ENCODE measurements around the gene TACC3. TPM values are rescaled to one million over a fixed set of nuclear protein-coding genes. Genes with fewer than 3 reads are reported as not detected.

The TACC3 gene
- 100 to 1,000 TPM; 234 to 235 TPM for total RNA-seq

- Mint-ChIP-seq H3K4me1 (peaks cover 36% of the 10 kb centered on the region), H3K27me3 (no peaks in the 10 kb centered on the region), H3K36me3 (peaks cover 31% of the 10 kb centered on the region)
These were observed at the start of gene TACC3, which contains the start of gene TMEM129 for GRCh38 chr4:1721003-1721665. Gene TACC3 (plus strand): TSS chr4:1721521. CDS start chr4:1723422, 1,901 bp downstream. Gene TMEM129 (minus strand): TSS chr4:1721323. CDS start chr4:1720837, 486 bp downstream.

GRCh38 chr4:1673671-1674070 is 47.6 kb upstream of the TACC3 start:
- POLR2A ChIA-PET: no interaction called here
- Mint-ChIP-seq H3K27ac (no peak overlapping the region), H3K27me3 (peaks cover 3% of the 10 kb centered on the region)

More at GRCh38 chr4:1721003-1721665, at the start of gene TACC3, which contains the start of gene TMEM129:
- Mint-ChIP-seq H3K9me3 (no peaks in the 10 kb centered on the region), H3K27ac (peak within 1 kb of the TSS; percentile 98), H3K4me3 (peak within 1 kb of the TSS; percentile 99)
- DNase-seq (peak; percentile 92), ATAC-seq (ENCODE audit: low read depth) (peak; percentile 86)
- POLR2A ChIA-PET: interaction anchor here (0.5 to 7.0 kb wide), 15 partner anchors 10 to 747 kb away, joined by 3 to 148 read pairs (median 4); partner anchors contain the start of genes LETM1, NSD2 and SLBP

DNA sequence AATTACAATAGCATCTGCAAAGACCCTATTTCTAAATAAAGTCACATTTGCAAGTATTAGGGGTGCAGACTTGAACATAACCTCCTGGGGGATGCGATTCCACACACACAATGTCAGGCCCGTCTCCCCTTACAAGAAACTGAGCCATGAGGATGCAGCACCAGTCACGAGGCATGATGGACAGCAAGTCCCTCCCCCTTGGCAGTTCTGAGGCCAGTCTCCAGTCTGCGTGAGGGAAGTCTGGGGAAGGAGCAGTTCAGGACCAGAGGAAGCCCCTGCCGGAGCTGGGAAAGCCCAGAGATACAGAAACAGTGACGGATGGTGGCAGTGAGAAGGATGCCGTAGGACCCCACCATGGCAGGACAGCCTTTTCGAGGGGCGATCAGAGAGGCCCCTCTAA is 46.6 kb upstream of the TACC3 start:
- peaks cover 4% of the 10 kb centered on the region for H3K27me3 Mint-ChIP-seq
- no peak overlapping the region for H3K27ac Mint-ChIP-seq
- POLR2A ChIA-PET: no interaction called here
- ATAC-seq (ENCODE audit: low read depth) (no peak), DNase-seq (no peak)
- no peaks in the 10 kb centered on the region for H3K36me3 Mint-ChIP-seq
- H3K4me3 Mint-ChIP-seq: no peak overlapping the region
- peaks cover 6% of the 10 kb centered on the region for H3K4me1 Mint-ChIP-seq
- no peaks in the 10 kb centered on the region for H3K9me3 Mint-ChIP-seq

More at GRCh38 chr4:1673671-1674070, 47.6 kb upstream of the TACC3 start:
- no peaks in the 10 kb centered on the region for H3K9me3 Mint-ChIP-seq
- no peak for DNase-seq
- H3K4me3 Mint-ChIP-seq: no peak overlapping the region
- H3K36me3 Mint-ChIP-seq: no peaks in the 10 kb centered on the region
- H3K4me1 Mint-ChIP-seq: peaks cover 6% of the 10 kb centered on the region
- no peak for ATAC-seq (ENCODE audit: low read depth)

DNA sequence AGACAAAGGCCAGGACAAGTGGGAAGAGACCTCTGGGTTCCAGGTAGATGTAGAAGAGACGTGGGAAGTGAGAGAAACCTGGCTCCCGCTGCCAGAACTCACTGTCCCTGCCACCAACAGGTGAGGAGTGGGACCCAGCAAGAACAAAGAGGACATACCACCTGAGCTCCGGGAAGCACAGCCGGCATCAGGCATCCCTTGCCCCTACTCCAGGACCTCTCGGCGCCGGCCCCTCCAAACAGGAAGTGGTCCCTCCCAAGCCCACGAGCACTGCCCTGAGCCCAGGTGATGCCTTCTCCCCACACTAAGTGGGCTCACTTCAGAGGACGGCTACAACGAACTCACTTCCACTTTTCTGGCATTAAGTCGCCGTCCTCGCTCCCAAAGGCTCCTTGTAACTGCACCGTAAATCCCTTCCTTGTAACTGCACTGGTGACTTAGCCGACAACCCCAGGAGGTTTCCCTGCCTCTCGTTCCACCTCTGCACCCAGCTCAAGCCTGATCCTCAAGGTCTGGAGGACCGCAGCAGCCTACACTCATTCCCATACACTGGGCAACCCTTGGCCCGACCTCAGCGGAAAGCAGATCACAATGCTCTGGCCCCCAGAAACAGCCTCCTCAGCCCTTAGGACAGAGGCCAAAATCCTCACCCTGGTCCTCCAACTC is 46.1 kb upstream of the TACC3 start:
- H3K4me1 Mint-ChIP-seq: peaks cover 6% of the 10 kb centered on the region
- H3K9me3 Mint-ChIP-seq: no peaks in the 10 kb centered on the region
- POLR2A ChIA-PET: no interaction called here
- DNase-seq (no peak), ATAC-seq (ENCODE audit: low read depth) (no peak)
- peaks cover 4% of the 10 kb centered on the region for H3K27me3 Mint-ChIP-seq
- H3K4me3 Mint-ChIP-seq: no peak overlapping the region
- H3K27ac Mint-ChIP-seq: no peak overlapping the region
- no peaks in the 10 kb centered on the region for H3K36me3 Mint-ChIP-seq

GRCh38 chr4:1675802-1676137 is 45.6 kb upstream of the TACC3 start:
- ATAC-seq (ENCODE audit: low read depth) (no peak), DNase-seq (no peak)
- Mint-ChIP-seq H3K27ac (no peak overlapping the region), H3K27me3 (peaks cover 4% of the 10 kb centered on the region), H3K36me3 (no peaks in the 10 kb centered on the region), H3K4me1 (peaks cover 6% of the 10 kb centered on the region), H3K4me3 (no peak overlapping the region), H3K9me3 (no peaks in the 10 kb centered on the region)
- POLR2A ChIA-PET: no interaction called here

- no peak for ATAC-seq (ENCODE audit: low read depth)
- Mint-ChIP-seq H3K4me1 (peaks cover 4% of the 10 kb centered on the region), H3K27me3 (peaks cover 4% of the 10 kb centered on the region), H3K9me3 (no peaks in the 10 kb centered on the region), H3K36me3 (no peaks in the 10 kb centered on the region), H3K27ac (no peak overlapping the region), H3K4me3 (no peak overlapping the region)
- DNase-seq: no peak
- POLR2A ChIA-PET: no interaction called here
These were observed 44.5 kb upstream of the TACC3 start for GRCh38 chr4:1676605-1677525.

- no peak for ATAC-seq (ENCODE audit: low read depth)
- Mint-ChIP-seq H3K4me3 (no peak overlapping the region), H3K36me3 (no peaks in the 10 kb centered on the region), H3K27me3 (peaks cover 11% of the 10 kb centered on the region), H3K27ac (no peak overlapping the region), H3K9me3 (no peaks in the 10 kb centered on the region), H3K4me1 (peaks cover 4% of the 10 kb centered on the region)
- DNase-seq: no peak
- POLR2A ChIA-PET: interaction anchor here (0.6 kb wide), 1 partner anchor 375 kb away, joined by 3 read pairs; no protein-coding TSS in a partner anchor
These were observed 43.1 kb upstream of the TACC3 start for GRCh38 chr4:1678244-1678643.

DNA sequence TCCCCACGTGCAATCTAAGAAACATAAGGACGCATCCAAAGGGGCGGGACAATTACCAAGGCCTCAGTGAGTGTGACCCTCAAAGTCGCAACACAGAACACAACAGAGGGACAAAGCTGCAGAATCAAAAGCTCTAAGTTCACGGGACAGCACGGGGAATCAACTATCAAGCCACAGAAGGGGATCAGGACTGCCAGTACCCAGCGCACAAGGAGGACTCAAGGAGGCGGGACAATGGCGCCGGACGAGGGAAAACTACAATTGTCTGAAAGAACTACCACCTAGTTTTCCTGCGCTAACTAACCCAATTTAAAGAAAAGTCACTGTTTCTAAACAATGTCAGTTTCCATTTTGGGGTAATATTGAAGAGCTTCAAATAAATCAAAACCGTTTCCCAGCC is 38.5 kb upstream of the TACC3 start:
- H3K36me3 Mint-ChIP-seq: no peaks in the 10 kb centered on the region
- H3K27me3 Mint-ChIP-seq: peaks cover 11% of the 10 kb centered on the region
- no peak overlapping the region for H3K27ac Mint-ChIP-seq
- H3K4me1 Mint-ChIP-seq: peaks cover 8% of the 10 kb centered on the region
- ATAC-seq (ENCODE audit: low read depth) (no peak), DNase-seq (no peak)
- POLR2A ChIA-PET: interaction anchor here (1.1 to 1.6 kb wide), 2 partner anchors 29 to 38 kb away, joined by 3 to 4 read pairs; partner anchors contain the start of genes SLBP, TACC3 and TMEM129
- no peaks in the 10 kb centered on the region for H3K9me3 Mint-ChIP-seq
- H3K4me3 Mint-ChIP-seq: peak overlapping the region; percentile 81

- Mint-ChIP-seq H3K9me3 (no peaks in the 10 kb centered on the region), H3K4me1 (peaks cover 8% of the 10 kb centered on the region), H3K27me3 (peaks cover 11% of the 10 kb centered on the region), H3K27ac (peak overlapping the region; percentile 73), H3K4me3 (peak overlapping the region; percentile 81), H3K36me3 (no peaks in the 10 kb centered on the region)
- DNase-seq: no peak
- POLR2A ChIA-PET: interaction anchor here (1.1 to 1.6 kb wide), 2 partner anchors 29 to 38 kb away, joined by 3 to 4 read pairs; partner anchors contain the start of genes SLBP, TACC3 and TMEM129
- no peak for ATAC-seq (ENCODE audit: low read depth)
These were observed 38.0 kb upstream of the TACC3 start for GRCh38 chr4:1683261-1683735.

GRCh38 chr4:1683736-1684505 is 37.4 kb upstream of the TACC3 start, which contains the start of gene FAM53A:
Gene FAM53A (minus strand): TSS chr4:1684313. CDS start chr4:1668741, 15,572 bp downstream.
- Mint-ChIP-seq H3K36me3 (no peaks in the 10 kb centered on the region), H3K9me3 (no peaks in the 10 kb centered on the region), H3K27ac (peak within 1 kb of the TSS; percentile 73), H3K4me1 (peaks cover 8% of the 10 kb centered on the region), H3K27me3 (peaks cover 7% of the 10 kb centered on the region), H3K4me3 (peak within 1 kb of the TSS; percentile 81)
- ATAC-seq (ENCODE audit: low read depth) (peak; percentile 88), DNase-seq (no peak)
- POLR2A ChIA-PET: interaction anchor here (1.1 to 1.6 kb wide), 2 partner anchors 28 to 37 kb away, joined by 3 to 4 read pairs; partner anchors contain the start of genes SLBP, TACC3 and TMEM129

GRCh38 chr4:1684506-1685234 is 36.7 kb upstream of the TACC3 start:
- H3K4me1 Mint-ChIP-seq: peaks cover 8% of the 10 kb centered on the region
- DNase-seq (peak; percentile 99), ATAC-seq (ENCODE audit: low read depth) (no peak)
- H3K36me3 Mint-ChIP-seq: no peaks in the 10 kb centered on the region
- peak overlapping the region; percentile 49 for H3K4me3 Mint-ChIP-seq
- peaks cover 7% of the 10 kb centered on the region for H3K27me3 Mint-ChIP-seq
- H3K9me3 Mint-ChIP-seq: no peaks in the 10 kb centered on the region
- H3K27ac Mint-ChIP-seq: no peak overlapping the region
- POLR2A ChIA-PET: interaction anchor here (0.6 kb wide), 1 partner anchor 161 kb away, joined by 3 read pairs; no protein-coding TSS in a partner anchor
